Ascending aorta (tissue), 2 donors: ENCODE data around the gene APBB1IP. TPM values are rescaled to one million over a fixed set of nuclear protein-coding genes. Genes with fewer than 3 reads are reported as not detected.
"Not testable (repeated sequence)": the region's sequence is repeated elsewhere in the genome, so short reads cannot be mapped to it uniquely, and the experiment has no call there.

Experiments
- DNase-seq, 2 donors: peaks; one replicate each; pipeline ENCODE4 v3.0.0-alpha.2; 2019; ENCODE audit warnings: low spot score in 2 of 2
- H3K27ac ChIP-seq, 2 donors: fragments of 200-600 bp; sonication (generic); one replicate each; pipeline ENCODE4 v1.5.1; 2016 to 2017; ENCODE audit warnings: mild to moderate bottlenecking in 1 of 2
- H3K27me3 ChIP-seq: fragments of 200-600 bp; sonication (generic); one replicate; pipeline ENCODE4 v1.5.1; 2017
- H3K36me3 ChIP-seq, 2 donors: fragments of 200-600 bp; sonication (generic); one replicate each; pipeline ENCODE4 v1.5.1; 2016
- H3K4me1 ChIP-seq, 2 donors: fragments of 200-600 bp; sonication (generic); one replicate each; pipeline ENCODE4 v1.5.1; 2016 to 2017; ENCODE audit warnings: mild to moderate bottlenecking in 1 of 2
- H3K4me3 ChIP-seq, 2 donors: fragments of 200-600 bp; sonication (generic); one replicate each; pipeline ENCODE4 v1.5.1; 2016 to 2017; ENCODE audit warnings: mild to moderate bottlenecking in 1 of 2
- H3K9me3 ChIP-seq, 2 donors: fragments of 200-600 bp; sonication (generic); one replicate each; pipeline ENCODE4 v1.5.1; 2016
- intact Hi-C: fragments of 100-400 bp; cut with DNase I; formaldehyde crosslinking; loops from one replicate; pipeline ENCODE4 v1.15.1; 2023
- total RNA-seq: library from RNA; depleted of rRNA; stranded (reverse); fragments of >200 nt; gene quantifications from one replicate; pipeline ENCODE4 v1.1.0, GENCODE V29; 2016
- TF ChIP-seq, protein P1 (sequence below), 3 experiments: fragments of 200-600 bp in 2 of 3; fragments of 450-650 bp in 1 of 3; sonication (generic) in 2 of 3; IDR thresholded peaks; one replicate each; pipeline ENCODE4 v1.5.1; 2016 to 2019; ENCODE audit warnings: antibody characterized with exemption in 3 of 3, mild to moderate bottlenecking in 1 of 3, moderate library complexity in 1 of 3

APBB1IP gene
- total RNA-seq, 1 donor from 2014 or later = not detected

DNA sequence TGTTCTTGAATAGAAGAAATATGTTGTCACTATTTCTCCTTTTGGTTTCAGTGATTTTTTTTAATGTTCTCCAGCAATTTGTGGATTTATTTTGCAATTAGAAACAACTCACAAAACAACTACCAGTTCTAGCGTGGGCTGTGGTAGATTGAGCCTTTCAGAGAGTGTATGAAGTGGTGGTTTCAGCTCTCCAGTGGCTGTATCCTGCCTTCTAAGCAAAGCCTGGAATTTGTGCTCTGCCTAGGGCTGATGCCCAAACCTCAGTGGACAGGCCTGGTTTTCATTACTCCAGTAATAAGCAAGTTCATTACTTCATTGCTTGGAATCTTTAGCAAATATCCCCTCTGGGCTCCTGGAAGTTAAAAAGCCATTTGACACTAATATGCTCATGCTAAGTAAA is 35.9 kb downstream of the APBB1IP start:
- TF ChIP-seq, protein P1, sequence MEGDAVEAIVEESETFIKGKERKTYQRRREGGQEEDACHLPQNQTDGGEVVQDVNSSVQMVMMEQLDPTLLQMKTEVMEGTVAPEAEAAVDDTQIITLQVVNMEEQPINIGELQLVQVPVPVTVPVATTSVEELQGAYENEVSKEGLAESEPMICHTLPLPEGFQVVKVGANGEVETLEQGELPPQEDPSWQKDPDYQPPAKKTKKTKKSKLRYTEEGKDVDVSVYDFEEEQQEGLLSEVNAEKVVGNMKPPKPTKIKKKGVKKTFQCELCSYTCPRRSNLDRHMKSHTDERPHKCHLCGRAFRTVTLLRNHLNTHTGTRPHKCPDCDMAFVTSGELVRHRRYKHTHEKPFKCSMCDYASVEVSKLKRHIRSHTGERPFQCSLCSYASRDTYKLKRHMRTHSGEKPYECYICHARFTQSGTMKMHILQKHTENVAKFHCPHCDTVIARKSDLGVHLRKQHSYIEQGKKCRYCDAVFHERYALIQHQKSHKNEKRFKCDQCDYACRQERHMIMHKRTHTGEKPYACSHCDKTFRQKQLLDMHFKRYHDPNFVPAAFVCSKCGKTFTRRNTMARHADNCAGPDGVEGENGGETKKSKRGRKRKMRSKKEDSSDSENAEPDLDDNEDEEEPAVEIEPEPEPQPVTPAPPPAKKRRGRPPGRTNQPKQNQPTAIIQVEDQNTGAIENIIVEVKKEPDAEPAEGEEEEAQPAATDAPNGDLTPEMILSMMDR (IDR thresholded peaks at IDR 0.05) = no peak
- Histone ChIP-seq H3K27ac (no peak overlapping the region), H3K36me3 (no peaks in the 10 kb centered on the region), H3K27me3 (no peaks in the 10 kb centered on the region), H3K9me3 (no peaks in the 10 kb centered on the region), H3K4me1 (no peaks in the 10 kb centered on the region), H3K4me3 (no peak overlapping the region)
- intact Hi-C loops = no loop called here
- no peak for DNase-seq

- H3K36me3 ChIP-seq, H3K4me1 ChIP-seq, H3K27me3 ChIP-seq, intact Hi-C loops, H3K9me3 ChIP-seq, H3K27ac ChIP-seq, H3K4me3 ChIP-seq, DNase-seq: not testable (repeated sequence)
These were observed 36.7 kb downstream of the APBB1IP start for GRCh38 chr10:26474845-26475244.

DNA sequence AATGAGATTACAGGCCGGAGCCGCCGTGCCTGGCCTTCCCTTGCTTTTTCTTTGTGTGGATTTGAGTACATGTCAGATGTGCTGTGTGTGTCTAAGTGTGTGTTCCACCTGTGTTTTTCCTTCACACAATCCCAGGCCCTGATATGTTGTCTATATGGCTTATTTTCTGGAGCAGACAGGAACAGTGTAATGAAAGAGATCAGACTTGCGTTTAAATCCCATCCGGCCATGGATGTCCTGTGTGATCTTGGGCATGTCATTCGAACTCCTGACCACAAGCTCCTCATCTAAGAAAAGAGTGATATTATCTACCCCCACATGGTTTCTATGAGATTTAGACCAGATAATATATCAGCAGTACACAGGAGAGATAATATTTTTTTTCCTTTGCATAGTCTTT is 37.2 kb downstream of the APBB1IP start:
- Histone ChIP-seq H3K9me3 (no peaks in the 10 kb centered on the region), H3K4me1 (no peaks in the 10 kb centered on the region), H3K4me3 (no peak overlapping the region), H3K27ac (no peak overlapping the region), H3K36me3 (no peaks in the 10 kb centered on the region), H3K27me3 (no peaks in the 10 kb centered on the region)
- TF ChIP-seq, protein P1 (IDR thresholded peaks at IDR 0.05) = no peak
- DNase-seq = no peak
- intact Hi-C loops = no loop called here

- Histone ChIP-seq H3K27ac (no peak overlapping the region), H3K36me3 (no peaks in the 10 kb centered on the region), H3K4me3 (no peak overlapping the region), H3K9me3 (no peaks in the 10 kb centered on the region), H3K4me1 (no peaks in the 10 kb centered on the region), H3K27me3 (no peaks in the 10 kb centered on the region)
- TF ChIP-seq, protein P1 (IDR thresholded peaks at IDR 0.05) = no peak
- intact Hi-C loops = no loop called here
- DNase-seq = no peak
These were observed 39.4 kb downstream of the APBB1IP start for GRCh38 chr10:26477501-26477900.

DNA sequence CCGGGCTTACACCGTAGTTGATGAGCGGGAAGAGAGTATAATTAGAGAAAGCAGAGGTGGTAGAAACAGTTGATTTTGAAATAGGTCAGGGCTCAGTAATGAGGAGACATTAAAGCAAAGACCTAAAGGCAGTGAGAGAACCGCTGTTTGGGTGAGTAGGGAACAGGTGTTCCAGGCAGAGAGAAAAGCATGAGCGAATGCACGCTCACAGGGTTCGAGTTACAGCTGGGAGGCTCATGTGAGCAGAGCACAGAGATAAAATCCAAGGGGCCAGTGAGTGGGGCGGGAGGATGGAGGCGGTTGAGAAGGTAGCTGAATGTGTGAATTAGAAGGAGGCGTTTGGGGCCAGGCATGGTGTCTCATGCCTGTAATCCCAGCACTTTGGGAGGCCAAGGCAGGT is 39.9 kb downstream of the APBB1IP start:
- DNase-seq = no peak
- H3K4me3 ChIP-seq = no peak overlapping the region
- H3K9me3 ChIP-seq = no peaks in the 10 kb centered on the region
- TF ChIP-seq, protein P1 (IDR thresholded peaks at IDR 0.05) = no peak
- intact Hi-C loops = no loop called here
- no peak overlapping the region for H3K27ac ChIP-seq
- no peaks in the 10 kb centered on the region for H3K4me1 ChIP-seq
- H3K36me3 ChIP-seq = no peaks in the 10 kb centered on the region
- no peaks in the 10 kb centered on the region for H3K27me3 ChIP-seq

- no peak overlapping the region for H3K4me3 ChIP-seq
- H3K4me1 ChIP-seq = no peaks in the 10 kb centered on the region
- intact Hi-C loops = no loop called here
- no peak for DNase-seq
- H3K9me3 ChIP-seq = no peaks in the 10 kb centered on the region
- H3K27ac ChIP-seq = no peak overlapping the region
- H3K36me3 ChIP-seq = no peaks in the 10 kb centered on the region
- TF ChIP-seq, protein P1 (IDR thresholded peaks at IDR 0.05) = no peak
- no peaks in the 10 kb centered on the region for H3K27me3 ChIP-seq
These were observed 41.8 kb downstream of the APBB1IP start for GRCh38 chr10:26479766-26480492.
